HepG2 (cell line): ENCODE results near the gene CYB5A. TPM values are rescaled to one million over a fixed set of nuclear protein-coding genes. Genes with fewer than 3 reads are reported as not detected.

Experiments
- AGO2 ChIP-seq: fragments of 200-400 bp; formaldehyde crosslinking; optimal IDR thresholded peaks from 2 replicates; pipeline ENCODE3; 2017; ENCODE audit warnings: mild to moderate bottlenecking, low read depth, low read length, moderate library complexity
- ATAD3A ChIP-seq: sonication (generic); formaldehyde crosslinking; IDR thresholded peaks from 2 replicates; pipeline ENCODE4 v1.4.0; 2020; ENCODE audit warnings: missing genetic modification reagents
- CREB1 ChIP-seq, 2 experiments: fragments of 450-650 bp in 1 of 2; IDR thresholded peaks; 2 replicates each; pipeline ENCODE4 v1.6.1; 2016 to 2017; ENCODE audit warnings: control low read depth in 1 of 2, mild to moderate bottlenecking in 1 of 2, missing compliant biosample characterization in 1 of 2, missing genetic modification characterization in 1 of 2
- FOXK1 ChIP-seq: sonication (generic); formaldehyde crosslinking; IDR thresholded peaks from 2 replicates; pipeline ENCODE4 v1.4.0; 2020; ENCODE audit warnings: low read depth, missing genetic modification reagents, borderline replicate concordance
- FUBP1 ChIP-seq: sonication (generic); formaldehyde crosslinking; IDR thresholded peaks from 2 replicates; pipeline ENCODE4 v1.5.1; 2020; ENCODE audit warnings: missing genetic modification reagents, mild to moderate bottlenecking, borderline replicate concordance
- HNF4A ChIP-seq: sonication (generic); formaldehyde crosslinking; IDR thresholded peaks from 2 replicates; pipeline ENCODE4 v1.4.0; 2020; ENCODE audit warnings: missing genetic modification reagents
- KLF6 ChIP-seq: IDR thresholded peaks from 2 replicates; pipeline ENCODE4 v1.8.0; 2016; ENCODE audit warnings: missing biosample characterization, missing genetic modification reagents
- NAIF1 ChIP-seq: sonication (generic); formaldehyde crosslinking; IDR thresholded peaks from 2 replicates; pipeline ENCODE4 v1.5.0; 2020; ENCODE audit warnings: mild to moderate bottlenecking, missing genetic modification reagents, borderline replicate concordance
- NFIB ChIP-seq: sonication (generic); formaldehyde crosslinking; IDR thresholded peaks from 2 replicates; pipeline ENCODE4 v1.9.0; 2021; ENCODE audit warnings: missing genetic modification reagents, mild to moderate bottlenecking, borderline replicate concordance
- POGZ ChIP-seq: sonication (generic); formaldehyde crosslinking; IDR thresholded peaks from 2 replicates; pipeline ENCODE4 v1.4.0; 2020; ENCODE audit warnings: mild to moderate bottlenecking, missing genetic modification reagents
- RAD21 ChIP-seq: fragments of 450-650 bp; formaldehyde crosslinking; IDR thresholded peaks from 2 replicates; pipeline ENCODE4 v1.5.0; 2020; ENCODE audit warnings: mild to moderate bottlenecking
- SIN3B ChIP-seq: fragments of 150-350 bp; IDR thresholded peaks from 2 replicates; pipeline ENCODE4 v1.6.1; 2014; ENCODE audit warnings: low read length
- SMAD1 ChIP-seq: sonication (generic); formaldehyde crosslinking; IDR thresholded peaks from 2 replicates; pipeline ENCODE4 v1.4.0; 2020; ENCODE audit warnings: missing genetic modification reagents, low read depth, mild to moderate bottlenecking, borderline replicate concordance
- SP140L ChIP-seq: sonication (generic); formaldehyde crosslinking; IDR thresholded peaks from 2 replicates; pipeline ENCODE4 v1.4.0; 2020; ENCODE audit warnings: missing genetic modification reagents, borderline replicate concordance
- THRA ChIP-seq: sonication (generic); formaldehyde crosslinking; IDR thresholded peaks from 2 replicates; pipeline ENCODE4 v1.4.0; 2020; ENCODE audit warnings: missing genetic modification reagents, borderline replicate concordance
- ZNF180 ChIP-seq: sonication (generic); formaldehyde crosslinking; IDR thresholded peaks from 2 replicates; pipeline ENCODE4 v1.4.0; 2020; ENCODE audit warnings: low read depth, missing genetic modification reagents, borderline replicate concordance
- ZNF225 ChIP-seq: sonication (generic); formaldehyde crosslinking; IDR thresholded peaks from 2 replicates; pipeline ENCODE4 v1.4.0; 2020; ENCODE audit warnings: mild to moderate bottlenecking, missing genetic modification reagents
- ZNF253 ChIP-seq: sonication (generic); formaldehyde crosslinking; IDR thresholded peaks from 2 replicates; pipeline ENCODE4 v1.8.0; 2022; ENCODE audit warnings: mild to moderate bottlenecking, missing genetic modification reagents, borderline replicate concordance
- ZNF772 ChIP-seq: sonication (generic); formaldehyde crosslinking; IDR thresholded peaks from 2 replicates; pipeline ENCODE4 v1.5.0; 2020; ENCODE audit warnings: mild to moderate bottlenecking, missing genetic modification reagents
- polyA plus RNA-seq, 8 experiments: library from polyadenylated mRNA; depleted of rRNA in 3 of 8; stranded (reverse) in 7 of 8; unstranded in 1 of 8; fragments of >200 nt; fragmentation: Illumina TruSeq in 4 of 8; extraction: Trizol in 4 of 8; gene quantifications; 2 replicates each; pipeline versions ENCODE4 v1.2.1 to v1.2.3, GENCODE V29; 2011 to 2016; ENCODE audit warnings: low read depth in 4 of 8, missing spikeins in 1 of 8, mixed read lengths in 1 of 8; ENCODE audit not compliant: insufficient read depth in 1 of 8
- total RNA-seq, 5 experiments: library from RNA; depleted of rRNA; stranded (reverse); fragments of >200 nt; fragmentation: Illumina TruSeq; extraction: Trizol; gene quantifications; 2 replicates each; pipeline ENCODE4 v1.2.3, GENCODE V29; 2016; ENCODE audit warnings: low read depth in 1 of 5
- TF ChIP-seq, protein P1 (sequence below): sonication (generic); formaldehyde crosslinking; IDR thresholded peaks from 2 replicates; pipeline ENCODE4 v1.4.0; 2020; ENCODE audit warnings: missing genetic modification reagents
- TF ChIP-seq, protein P2 (sequence below): sonication (generic); formaldehyde crosslinking; IDR thresholded peaks from 2 replicates; pipeline ENCODE4 v1.8.1; 2023; ENCODE audit warnings: missing genetic modification reagents, inconsistent platforms, borderline replicate concordance
- TF ChIP-seq, protein P3 (sequence below): sonication (generic); formaldehyde crosslinking; conservative IDR thresholded peaks from 2 replicates; pipeline ENCODE4 v1.8.0; 2022; ENCODE audit warnings: missing genetic modification reagents

CYB5A gene
- total and polyA plus RNA-seq, 2 of the 13 experiments (the other 11 are each of a cell fraction or from before 2014, with no cell fraction given): 215 to 356 TPM

DNA sequence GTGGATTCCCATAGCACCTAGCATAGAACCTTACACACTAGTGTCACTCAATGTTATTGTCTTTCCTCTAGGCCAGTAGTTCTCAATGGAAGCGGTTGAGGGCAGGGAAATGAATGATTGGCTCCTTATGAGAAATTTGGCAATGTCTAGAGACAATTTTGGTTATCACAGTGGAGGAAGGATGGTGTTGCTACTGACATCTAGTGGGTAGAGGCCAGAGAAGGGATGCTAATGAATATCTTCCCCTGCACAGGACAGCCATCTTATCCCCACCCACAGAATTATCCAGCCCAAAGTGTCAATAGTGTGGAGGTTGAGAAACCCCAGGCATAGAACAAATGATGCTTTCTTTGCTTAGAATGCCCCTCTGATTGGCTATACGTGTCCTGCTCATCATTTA is 39.6 kb upstream of the CYB5A start (continued):
- TF ChIP-seq, protein P1, sequence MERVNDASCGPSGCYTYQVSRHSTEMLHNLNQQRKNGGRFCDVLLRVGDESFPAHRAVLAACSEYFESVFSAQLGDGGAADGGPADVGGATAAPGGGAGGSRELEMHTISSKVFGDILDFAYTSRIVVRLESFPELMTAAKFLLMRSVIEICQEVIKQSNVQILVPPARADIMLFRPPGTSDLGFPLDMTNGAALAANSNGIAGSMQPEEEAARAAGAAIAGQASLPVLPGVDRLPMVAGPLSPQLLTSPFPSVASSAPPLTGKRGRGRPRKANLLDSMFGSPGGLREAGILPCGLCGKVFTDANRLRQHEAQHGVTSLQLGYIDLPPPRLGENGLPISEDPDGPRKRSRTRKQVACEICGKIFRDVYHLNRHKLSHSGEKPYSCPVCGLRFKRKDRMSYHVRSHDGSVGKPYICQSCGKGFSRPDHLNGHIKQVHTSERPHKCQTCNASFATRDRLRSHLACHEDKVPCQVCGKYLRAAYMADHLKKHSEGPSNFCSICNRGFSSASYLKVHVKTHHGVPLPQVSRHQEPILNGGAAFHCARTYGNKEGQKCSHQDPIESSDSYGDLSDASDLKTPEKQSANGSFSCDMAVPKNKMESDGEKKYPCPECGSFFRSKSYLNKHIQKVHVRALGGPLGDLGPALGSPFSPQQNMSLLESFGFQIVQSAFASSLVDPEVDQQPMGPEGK (CRISPR knock-in tag): no peak
- TF ChIP-seq POGZ (no peak), AGO2 (no peak), SMAD1 (CRISPR knock-in tag) (no peak), NFIB (CRISPR knock-in tag) (no peak), CREB1 (IDR thresholded peaks at IDR 0.05) (no peak), CREB1 (CRISPR knock-in tag; IDR thresholded peaks at IDR 0.05) (peak; percentile 19; the same call in 1 of the 2 replicates), ATAD3A (no peak), FUBP1 (no peak), KLF6 (CRISPR knock-in tag) (no peak), ZNF253 (CRISPR knock-in tag) (no peak), ZNF180 (CRISPR knock-in tag) (no peak), RAD21 (peak; percentile 48; the same call in 1 of the 2 replicates), THRA (no peak), SP140L (CRISPR knock-in tag) (no peak), NAIF1 (CRISPR knock-in tag) (no peak), HNF4A (CRISPR knock-in tag) (no peak), SIN3B (no peak), ZNF225 (CRISPR knock-in tag) (no peak), ZNF772 (CRISPR knock-in tag) (no peak), FOXK1 (CRISPR knock-in tag) (no peak)
- TF ChIP-seq, protein P2, sequence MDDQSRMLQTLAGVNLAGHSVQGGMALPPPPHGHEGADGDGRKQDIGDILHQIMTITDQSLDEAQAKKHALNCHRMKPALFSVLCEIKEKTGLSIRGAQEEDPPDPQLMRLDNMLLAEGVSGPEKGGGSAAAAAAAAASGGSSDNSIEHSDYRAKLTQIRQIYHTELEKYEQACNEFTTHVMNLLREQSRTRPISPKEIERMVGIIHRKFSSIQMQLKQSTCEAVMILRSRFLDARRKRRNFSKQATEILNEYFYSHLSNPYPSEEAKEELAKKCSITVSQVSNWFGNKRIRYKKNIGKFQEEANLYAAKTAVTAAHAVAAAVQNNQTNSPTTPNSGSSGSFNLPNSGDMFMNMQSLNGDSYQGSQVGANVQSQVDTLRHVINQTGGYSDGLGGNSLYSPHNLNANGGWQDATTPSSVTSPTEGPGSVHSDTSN (CRISPR knock-in tag): no peak
- TF ChIP-seq, protein P3, sequence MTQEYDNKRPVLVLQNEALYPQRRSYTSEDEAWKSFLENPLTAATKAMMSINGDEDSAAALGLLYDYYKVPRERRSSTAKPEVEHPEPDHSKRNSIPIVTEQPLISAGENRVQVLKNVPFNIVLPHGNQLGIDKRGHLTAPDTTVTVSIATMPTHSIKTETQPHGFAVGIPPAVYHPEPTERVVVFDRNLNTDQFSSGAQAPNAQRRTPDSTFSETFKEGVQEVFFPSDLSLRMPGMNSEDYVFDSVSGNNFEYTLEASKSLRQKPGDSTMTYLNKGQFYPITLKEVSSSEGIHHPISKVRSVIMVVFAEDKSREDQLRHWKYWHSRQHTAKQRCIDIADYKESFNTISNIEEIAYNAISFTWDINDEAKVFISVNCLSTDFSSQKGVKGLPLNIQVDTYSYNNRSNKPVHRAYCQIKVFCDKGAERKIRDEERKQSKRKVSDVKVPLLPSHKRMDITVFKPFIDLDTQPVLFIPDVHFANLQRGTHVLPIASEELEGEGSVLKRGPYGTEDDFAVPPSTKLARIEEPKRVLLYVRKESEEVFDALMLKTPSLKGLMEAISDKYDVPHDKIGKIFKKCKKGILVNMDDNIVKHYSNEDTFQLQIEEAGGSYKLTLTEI (CRISPR knock-in tag): no peak
